Gastroesophageal sphincter (tissue), 3 donors: ENCODE data around the gene DAAM1.

ENCODE experiments used
- EP300 ChIP-seq: sonication (generic); formaldehyde crosslinking; IDR thresholded peaks from one replicate; pipeline ENCODE4 v1.6.1; 2017; ENCODE audit warnings: antibody characterized with exemption, mild to moderate bottlenecking
- POLR2A ChIP-seq, 2 donors: fragments of 450-650 bp; IDR thresholded peaks; one replicate each; pipeline ENCODE4 v1.6.1; 2017; ENCODE audit warnings: antibody characterized with exemption in 2 of 2, mild to moderate bottlenecking in 2 of 2, moderate library complexity in 1 of 2
- POLR2AphosphoS5 ChIP-seq: sonication (generic); formaldehyde crosslinking; IDR thresholded peaks from one replicate; pipeline ENCODE4 v1.6.1; 2017; ENCODE audit warnings: antibody characterized with exemption
- TF ChIP-seq, protein P1 (sequence below), 4 experiments: fragments of 200-600 bp in 2 of 4; fragments of 450-650 bp in 2 of 4; sonication (generic) in 1 of 4; IDR thresholded peaks; one replicate each; pipeline ENCODE4 v1.5.1; 2017 to 2019; ENCODE audit warnings: antibody characterized with exemption in 4 of 4, mild to moderate bottlenecking in 2 of 4, moderate library complexity in 2 of 4

DNA sequence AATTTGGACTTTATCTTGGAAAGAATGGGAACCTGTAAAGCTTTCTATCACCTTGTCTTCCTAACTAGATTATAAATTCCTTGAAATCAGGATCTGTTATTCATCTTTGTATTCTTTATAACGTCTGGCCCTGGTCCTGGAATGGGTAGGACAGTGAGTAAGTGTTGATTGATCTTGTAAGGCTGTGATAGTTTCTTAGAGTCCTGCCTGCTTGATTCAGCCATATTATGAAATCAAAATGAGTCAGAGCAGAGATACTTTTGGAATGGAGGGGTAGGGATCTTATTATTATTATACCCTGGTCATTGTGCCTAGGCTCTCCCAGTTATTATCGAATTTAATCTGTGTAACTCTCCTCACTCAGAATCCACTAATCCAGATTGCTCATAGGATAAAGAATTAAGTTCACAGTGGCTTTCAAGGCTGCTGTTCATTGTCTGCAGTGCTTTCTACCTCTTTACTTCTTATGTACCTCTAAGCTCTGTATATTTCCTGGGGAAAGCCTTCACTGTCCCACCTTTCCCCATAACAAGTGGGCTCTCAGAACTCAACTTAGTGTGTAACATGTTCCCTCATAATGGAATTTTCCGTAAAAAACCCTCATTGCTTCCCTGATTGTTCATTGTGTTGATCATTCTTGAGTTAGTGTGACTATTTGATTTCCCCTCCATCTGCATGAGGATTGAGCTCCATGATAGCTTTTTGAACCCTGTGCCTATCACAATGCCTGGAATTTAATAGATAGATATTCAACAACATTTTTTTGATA is 93.3 kb downstream of the DAAM1 start:
- TF ChIP-seq, protein P1, sequence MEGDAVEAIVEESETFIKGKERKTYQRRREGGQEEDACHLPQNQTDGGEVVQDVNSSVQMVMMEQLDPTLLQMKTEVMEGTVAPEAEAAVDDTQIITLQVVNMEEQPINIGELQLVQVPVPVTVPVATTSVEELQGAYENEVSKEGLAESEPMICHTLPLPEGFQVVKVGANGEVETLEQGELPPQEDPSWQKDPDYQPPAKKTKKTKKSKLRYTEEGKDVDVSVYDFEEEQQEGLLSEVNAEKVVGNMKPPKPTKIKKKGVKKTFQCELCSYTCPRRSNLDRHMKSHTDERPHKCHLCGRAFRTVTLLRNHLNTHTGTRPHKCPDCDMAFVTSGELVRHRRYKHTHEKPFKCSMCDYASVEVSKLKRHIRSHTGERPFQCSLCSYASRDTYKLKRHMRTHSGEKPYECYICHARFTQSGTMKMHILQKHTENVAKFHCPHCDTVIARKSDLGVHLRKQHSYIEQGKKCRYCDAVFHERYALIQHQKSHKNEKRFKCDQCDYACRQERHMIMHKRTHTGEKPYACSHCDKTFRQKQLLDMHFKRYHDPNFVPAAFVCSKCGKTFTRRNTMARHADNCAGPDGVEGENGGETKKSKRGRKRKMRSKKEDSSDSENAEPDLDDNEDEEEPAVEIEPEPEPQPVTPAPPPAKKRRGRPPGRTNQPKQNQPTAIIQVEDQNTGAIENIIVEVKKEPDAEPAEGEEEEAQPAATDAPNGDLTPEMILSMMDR (IDR thresholded peaks at IDR 0.05): no peak
- TF ChIP-seq POLR2AphosphoS5: no peak
- no peak for TF ChIP-seq POLR2A (IDR thresholded peaks at IDR 0.05)
- TF ChIP-seq EP300: no peak
